Stimulated activated CD8-positive, alpha-beta memory T cell treated with anti-CD3 and anti-CD28 coated beads, Interleukin-7, amount 100 ng/mL, for 1 hour (primary cell): ENCODE results near the gene ARFGAP3.

Experiments
- DNase-seq, 2 donors: peaks; one replicate each; pipeline ENCODE4 v3.0.0-alpha.2; 2020; ENCODE audit warnings: low read depth in 2 of 2

ARFGAP3 gene

DNA sequence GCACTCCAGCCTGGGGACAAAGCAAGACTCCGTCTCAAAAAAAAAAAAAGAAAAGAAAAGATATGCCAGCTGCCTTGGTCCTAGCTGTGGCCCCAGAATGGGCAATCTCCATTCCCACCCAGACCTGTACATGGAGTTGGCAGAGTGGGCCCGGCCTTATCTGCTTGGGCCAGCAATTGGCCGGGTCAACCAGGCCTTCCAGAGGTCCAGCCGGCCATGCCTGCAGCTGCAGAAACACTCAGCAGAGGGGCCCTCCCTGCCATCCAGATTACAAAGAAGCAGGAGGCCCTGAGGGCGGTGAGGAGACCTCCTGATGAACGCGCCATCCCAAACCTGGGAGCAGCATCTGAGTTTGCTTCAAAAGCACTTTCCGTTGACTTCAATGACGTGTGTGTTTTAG is 26.9 kb upstream of the ARFGAP3 start:
- DNase-seq, result no peak

- no peak for DNase-seq
These were observed 26.0 kb upstream of the ARFGAP3 start for GRCh38 chr22:42883121-42883520.

- no peak for DNase-seq
These were observed 25.0 kb upstream of the ARFGAP3 start for GRCh38 chr22:42881982-42882656.

GRCh38 chr22:42881298-42881697 is 24.2 kb upstream of the ARFGAP3 start:
- DNase-seq, result no peak

DNA sequence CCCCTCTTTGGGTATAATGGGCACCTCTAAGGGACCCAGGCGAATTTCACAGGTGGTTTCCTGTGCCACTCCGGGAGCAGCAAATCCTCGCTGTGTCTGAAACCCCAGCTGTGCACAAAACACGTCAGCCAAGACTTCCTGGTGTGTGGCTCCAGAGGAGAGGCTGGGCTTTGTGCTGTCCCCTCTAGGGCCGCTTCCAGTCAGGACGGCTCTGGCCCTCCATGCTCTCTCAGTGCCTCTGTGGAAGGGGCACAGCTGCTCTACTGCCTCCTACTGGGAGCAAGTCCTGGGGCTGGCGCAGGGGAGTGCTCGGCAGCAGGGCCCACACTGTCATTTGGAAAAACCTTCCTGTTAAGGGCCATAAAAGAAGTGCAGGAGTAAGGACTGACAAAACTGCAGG is 23.7 kb upstream of the ARFGAP3 start:
- no peak for DNase-seq

DNA sequence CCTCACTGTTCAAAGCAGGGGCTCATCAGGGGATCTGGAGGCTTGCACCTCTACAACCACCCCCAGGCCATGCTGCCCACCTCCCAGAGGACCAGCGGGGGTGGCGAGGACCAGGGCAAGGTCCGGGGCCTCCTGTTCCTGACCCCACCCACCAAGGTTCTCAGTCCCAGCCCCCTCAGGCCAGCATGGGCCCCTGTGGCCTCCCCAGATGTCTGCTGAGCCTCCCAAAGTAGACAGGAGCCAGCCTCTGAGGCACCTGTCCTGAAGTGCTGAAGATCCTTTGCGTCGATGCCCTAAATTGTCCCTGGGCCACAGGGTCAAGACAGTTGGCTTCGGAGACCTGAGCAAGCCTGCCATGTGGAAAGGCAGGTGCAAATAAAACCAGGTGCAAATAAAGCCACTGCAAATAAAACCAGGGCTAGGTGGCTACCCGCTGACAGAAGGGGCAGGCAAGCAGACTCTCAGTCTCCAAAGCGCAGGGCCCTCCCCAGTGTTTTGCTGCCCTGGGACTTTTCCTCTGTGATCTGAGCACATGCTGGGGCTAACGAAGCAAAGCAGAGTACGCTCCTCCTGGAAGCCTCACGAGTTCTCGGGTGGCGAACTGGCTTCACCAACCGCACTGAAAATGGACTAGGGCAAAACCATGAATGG is 22.4 kb upstream of the ARFGAP3 start:
- no peak for DNase-seq

DNA sequence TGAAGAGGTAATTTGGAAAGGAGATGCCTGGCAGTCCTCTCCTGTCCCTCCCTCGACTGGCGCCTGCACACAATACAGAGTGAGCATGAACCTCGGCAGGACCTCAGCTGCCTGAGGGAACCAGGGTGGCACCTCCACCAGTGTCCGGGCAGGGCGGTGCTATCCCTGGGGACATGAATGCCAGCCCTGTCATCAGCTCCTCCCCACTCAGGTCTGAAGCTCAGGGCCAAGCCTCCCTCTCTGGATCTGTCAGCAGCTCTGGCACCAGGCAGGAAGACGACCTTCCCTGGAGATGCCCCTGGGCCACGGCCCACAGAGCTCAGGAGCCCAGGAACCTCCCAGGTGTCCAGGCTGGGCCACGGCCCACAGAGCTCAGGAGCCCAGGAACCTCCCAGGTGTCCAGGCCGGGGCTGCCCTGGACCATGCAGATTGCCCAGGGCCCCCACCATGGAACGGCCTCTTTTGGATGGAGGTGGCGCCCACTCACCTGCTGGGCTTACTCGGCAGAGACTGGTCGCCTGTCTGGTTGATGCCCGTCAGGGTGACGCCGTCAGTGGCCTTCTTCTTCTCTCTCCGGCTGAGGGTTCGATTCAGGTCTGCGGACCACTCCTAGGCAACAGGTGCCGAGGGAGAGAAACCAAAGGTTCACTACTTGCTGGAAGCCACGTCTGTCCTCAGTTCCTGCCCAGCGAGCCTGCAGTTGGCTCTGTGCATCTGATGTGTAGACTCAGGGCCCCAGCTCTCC is 21.7 kb upstream of the ARFGAP3 start:
- no peak for DNase-seq

DNA sequence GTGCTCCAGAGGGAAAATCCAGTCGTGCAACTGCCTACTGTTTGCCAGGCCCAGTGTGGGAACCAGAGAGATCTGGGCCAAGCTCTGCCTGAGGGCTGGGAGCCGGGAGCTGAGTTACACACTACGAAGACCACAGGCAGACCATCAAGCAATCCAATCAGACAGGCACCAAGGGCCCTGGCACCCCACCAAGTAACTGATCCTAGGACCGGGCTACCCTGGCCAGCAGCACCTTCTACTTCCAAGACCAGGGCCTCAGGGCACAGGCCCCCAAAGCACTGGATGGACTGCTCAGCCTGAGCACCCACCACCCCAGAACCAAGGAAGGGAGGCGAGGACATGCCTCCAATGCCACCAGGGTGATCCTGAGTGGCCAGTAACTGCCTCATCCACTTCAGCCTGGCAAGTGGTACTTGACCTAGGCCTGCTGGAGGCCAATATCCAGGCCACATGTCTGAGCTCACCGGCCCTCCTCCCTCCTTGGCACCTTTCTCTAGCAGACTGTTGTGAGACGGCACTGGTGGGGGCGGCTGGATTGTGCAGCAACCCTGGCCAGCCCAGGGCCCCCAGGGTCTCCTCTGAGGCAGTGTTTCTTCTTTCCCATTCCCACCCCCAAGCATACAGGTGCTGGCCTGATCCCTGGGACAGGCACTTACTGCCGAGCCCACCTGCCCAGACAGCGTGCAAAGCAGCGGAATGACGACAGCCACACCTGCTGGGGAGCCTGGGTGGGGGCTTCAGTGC is 20.7 kb upstream of the ARFGAP3 start:
- DNase-seq, result no peak

DNA sequence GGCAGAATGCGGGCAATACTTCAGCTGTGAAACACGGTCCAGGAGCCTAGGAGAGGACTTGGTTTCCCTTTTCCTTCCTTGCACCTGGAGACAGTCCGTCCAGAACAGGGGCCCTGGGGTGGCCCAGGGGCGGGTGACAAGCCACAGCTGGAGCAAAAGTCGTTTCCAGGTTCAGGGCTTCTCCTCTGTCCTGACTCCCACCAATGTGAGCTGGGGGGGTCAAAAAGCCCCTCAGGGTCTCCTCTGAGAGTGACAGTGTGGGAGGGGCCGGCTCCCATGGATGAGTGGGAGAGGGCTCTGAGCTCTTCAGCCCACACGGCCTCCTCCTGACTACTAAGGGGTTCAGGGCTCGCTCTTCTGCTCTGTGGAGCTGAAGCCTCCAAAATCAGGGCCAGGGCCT is 20.1 kb upstream of the ARFGAP3 start:
- DNase-seq, result no peak

- no peak for DNase-seq
These were observed 19.0 kb upstream of the ARFGAP3 start for GRCh38 chr22:42876041-42876440.

- no peak for DNase-seq
These were observed 16.9 kb upstream of the ARFGAP3 start for GRCh38 chr22:42874010-42874409.

DNA sequence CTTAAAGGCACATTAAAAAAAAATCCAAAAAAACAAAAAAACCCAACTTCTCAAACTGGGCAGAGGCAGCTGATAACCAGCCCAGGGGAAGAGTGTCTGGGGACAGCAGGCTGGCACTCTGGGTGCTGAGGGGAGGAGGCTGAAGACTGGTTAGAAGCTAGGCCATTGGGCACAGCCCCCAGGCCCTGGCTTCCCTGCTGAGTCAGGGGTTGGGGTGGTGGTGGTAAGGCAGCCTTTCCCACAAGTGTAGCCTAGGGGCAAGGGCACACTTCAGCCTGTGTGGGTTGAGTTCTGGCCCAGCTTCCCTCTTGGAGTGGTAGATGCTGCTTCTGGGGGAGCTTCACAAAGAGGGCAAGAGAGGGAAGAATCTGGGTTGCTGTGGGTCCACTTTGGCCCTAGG is 16.3 kb upstream of the ARFGAP3 start:
- no peak for DNase-seq

- no peak for DNase-seq
These were observed 15.7 kb upstream of the ARFGAP3 start for GRCh38 chr22:42872821-42873220.

DNA sequence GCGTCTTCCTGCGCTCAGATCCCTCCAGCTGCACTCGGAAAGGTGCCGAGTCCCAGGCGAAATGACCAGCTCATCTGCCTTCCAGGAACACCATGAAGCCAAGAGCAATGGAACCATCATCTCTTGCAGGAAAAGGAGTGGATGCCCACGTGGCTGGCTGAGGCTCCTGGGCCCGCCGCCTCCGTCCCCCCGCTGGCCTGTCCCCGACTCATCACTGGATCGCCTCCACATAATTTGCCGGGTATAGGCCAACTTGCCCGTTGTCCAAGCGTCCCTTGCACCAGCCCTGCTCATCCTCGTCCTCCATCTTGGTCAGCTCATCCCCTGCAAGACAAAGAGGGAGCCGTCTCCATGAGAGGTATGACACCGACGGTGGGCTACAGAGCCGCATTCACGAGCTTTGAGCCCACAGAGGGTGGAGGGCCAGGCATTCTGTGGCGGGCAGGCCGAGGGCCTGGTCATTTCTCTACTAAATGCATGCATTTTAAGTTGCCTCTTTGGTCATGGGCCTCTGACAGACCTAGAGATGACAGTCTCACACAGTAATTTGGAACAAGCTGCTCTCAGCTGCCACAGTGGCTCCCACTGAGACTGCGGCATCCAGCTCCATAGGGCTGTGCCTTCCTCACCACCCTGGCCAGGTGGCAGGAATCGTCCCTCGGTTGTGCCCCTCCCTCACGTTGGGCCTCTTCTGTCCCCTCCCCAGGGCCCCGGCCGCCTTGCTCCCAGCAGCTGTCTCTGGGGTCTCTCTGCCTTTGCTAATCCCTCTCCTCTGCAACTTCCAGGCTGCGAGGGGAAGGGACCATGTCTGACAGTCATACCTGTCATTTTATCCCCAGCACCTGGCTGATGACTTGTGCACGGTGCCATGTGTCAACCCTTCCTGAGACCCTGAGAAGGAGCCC is 14.3 kb upstream of the ARFGAP3 start:
- no peak for DNase-seq

DNA sequence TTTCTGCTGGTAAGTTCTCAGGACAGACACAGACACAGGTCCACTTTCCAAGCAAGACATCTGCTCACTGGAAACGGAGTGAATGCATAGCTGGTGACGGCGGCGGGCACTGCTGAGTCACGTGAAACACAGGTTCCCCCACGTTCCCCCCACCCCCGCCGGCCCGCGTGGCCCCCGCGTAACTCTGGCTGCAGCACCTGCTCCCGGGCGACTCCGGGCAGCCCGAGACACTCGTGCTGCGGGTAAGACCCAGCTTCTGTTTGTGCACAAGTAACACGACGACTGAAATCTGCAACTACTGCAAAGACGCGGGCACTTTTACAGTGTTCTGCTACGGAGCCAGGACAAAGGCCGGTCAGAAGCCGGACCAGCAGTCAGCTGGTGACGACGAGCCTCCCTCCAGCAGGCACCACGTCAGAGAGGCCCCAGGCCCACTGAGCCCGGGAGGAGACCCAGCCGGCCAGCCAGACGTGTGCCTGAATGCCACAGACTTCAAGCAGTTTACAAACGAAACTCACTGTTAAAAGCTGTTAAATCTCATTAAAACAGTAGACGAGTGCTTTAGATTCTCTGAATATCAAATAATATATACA is 12.9 kb upstream of the ARFGAP3 start:
- no peak for DNase-seq

- no peak for DNase-seq
These were observed 12.4 kb upstream of the ARFGAP3 start for GRCh38 chr22:42869463-42869862.

GRCh38 chr22:42868751-42869251 is 11.7 kb upstream of the ARFGAP3 start:
- no peak for DNase-seq

DNA sequence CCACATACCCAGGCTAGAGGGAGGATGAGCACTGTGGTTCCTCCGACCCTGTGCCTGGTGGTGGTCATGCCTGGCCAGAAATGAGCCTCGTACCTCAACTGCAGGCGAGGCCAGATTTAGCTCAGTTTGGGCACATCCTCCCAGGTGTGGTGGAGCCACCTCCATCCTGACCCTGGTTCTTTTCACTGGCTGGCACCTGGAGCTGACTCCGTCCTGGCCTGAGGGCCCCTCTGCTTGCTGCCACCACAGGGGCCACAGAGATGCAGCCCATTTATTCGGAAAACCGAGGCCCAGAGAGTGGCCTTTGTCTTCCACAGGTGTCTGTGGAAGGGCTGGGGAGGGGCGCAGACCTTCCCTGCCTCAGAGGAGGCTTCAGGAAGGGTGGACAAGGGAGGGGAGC is 9.0 kb upstream of the ARFGAP3 start:
- no peak for DNase-seq

- DNase-seq, result no peak
These were observed 8.5 kb upstream of the ARFGAP3 start for GRCh38 chr22:42865536-42865935.

DNA sequence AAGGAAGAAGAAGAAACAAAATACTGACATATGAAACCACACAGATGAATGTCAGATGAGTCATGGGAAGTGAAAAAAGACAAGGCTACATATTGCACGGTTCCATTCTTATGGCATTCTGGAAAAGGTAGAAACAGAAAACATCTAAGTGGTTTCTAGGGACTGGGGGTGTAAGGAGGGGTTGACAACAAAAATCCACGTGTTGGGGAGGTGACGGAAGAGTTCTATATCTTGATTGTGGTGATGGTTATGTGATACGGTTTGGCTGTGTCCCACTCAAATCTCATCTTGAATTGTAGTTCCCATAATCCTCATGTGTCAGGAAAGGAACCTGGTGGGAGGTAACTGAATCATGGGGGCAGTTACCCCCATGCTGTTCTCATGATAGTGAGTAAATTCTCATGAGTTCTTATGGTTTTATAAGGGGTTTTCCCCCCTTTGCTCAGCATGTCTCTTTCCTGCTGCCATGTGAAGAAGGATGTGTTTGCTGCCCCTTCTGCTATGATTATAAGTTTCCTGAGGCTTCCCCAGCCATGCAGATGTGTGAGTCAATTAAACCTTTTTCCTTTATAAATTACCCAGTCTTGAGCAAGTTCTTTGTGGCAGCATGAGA is 6.4 kb upstream of the ARFGAP3 start:
- DNase-seq, result no peak
